Activated CD4-positive, alpha-beta T cell treated with anti-CD3 and anti-CD28 coated beads for 1 hour (primary cell): Measurements from ENCODE around the gene HNRNPUL1.

Experiments
- DNase-seq: peaks from one replicate; pipeline ENCODE4 v3.0.0-alpha.2; 2020

The HNRNPUL1 gene

GRCh38 chr19:41234512-41235168, 29.5 kb upstream of the HNRNPUL1 start:
- no peak for DNase-seq

GRCh38 chr19:41235480-41235879, 28.7 kb upstream of the HNRNPUL1 start:
- DNase-seq, result no peak

- DNase-seq, result no peak
Measured at GRCh38 chr19:41238244-41238643, 25.9 kb upstream of the HNRNPUL1 start.

GRCh38 chr19:41239363-41239762, 24.8 kb upstream of the HNRNPUL1 start:
- DNase-seq, result no peak

- no peak for DNase-seq
Measured at GRCh38 chr19:41239961-41240574, 24.1 kb upstream of the HNRNPUL1 start.

GRCh38 chr19:41241859-41242258, 22.3 kb upstream of the HNRNPUL1 start:
- DNase-seq, result no peak

- no peak for DNase-seq
Measured at GRCh38 chr19:41244117-41244516, 20.1 kb upstream of the HNRNPUL1 start.

GRCh38 chr19:41245843-41246242, 18.3 kb upstream of the HNRNPUL1 start:
- no peak for DNase-seq

- no peak for DNase-seq
Measured at GRCh38 chr19:41248895-41249294, 15.3 kb upstream of the HNRNPUL1 start.

GRCh38 chr19:41249707-41250423, 14.3 kb upstream of the HNRNPUL1 start:
- no peak for DNase-seq

GRCh38 chr19:41253660-41254059, 10.5 kb upstream of the HNRNPUL1 start:
- DNase-seq, result no peak

GRCh38 chr19:41255171-41255570, 9.0 kb upstream of the HNRNPUL1 start:
- DNase-seq, result no peak

GRCh38 chr19:41261474-41262190, 2.5 kb upstream of the HNRNPUL1 start:
- no peak for DNase-seq

- DNase-seq, result peak; percentile 66
Measured at GRCh38 chr19:41263042-41263849, 926 bp upstream of the HNRNPUL1 start.

GRCh38 chr19:41264581-41265394, 616 bp downstream of the HNRNPUL1 start:
- DNase-seq, result peak; percentile 30

- DNase-seq, result no peak
Measured at GRCh38 chr19:41265395-41266153, 1.4 kb downstream of the HNRNPUL1 start.

- no peak for DNase-seq
Measured at GRCh38 chr19:41269055-41269454, 4.9 kb downstream of the HNRNPUL1 start.

GRCh38 chr19:41269571-41269970, 5.4 kb downstream of the HNRNPUL1 start:
- DNase-seq, result no peak

GRCh38 chr19:41273076-41273475, 8.9 kb downstream of the HNRNPUL1 start:
- no peak for DNase-seq

GRCh38 chr19:41274802-41275201, 10.6 kb downstream of the HNRNPUL1 start:
- no peak for DNase-seq

GRCh38 chr19:41276231-41276630, 12.1 kb downstream of the HNRNPUL1 start:
- DNase-seq, result no peak
